ACC112 (cell line): ENCODE data around the gene COL19A1.

ENCODE experiments used
- H2AFZ ChIP-seq: fragments of 200-600 bp; sonication (generic); one replicate; pipeline ENCODE4 v1.6.0; 2017; ENCODE audit warnings: antibody characterized with exemption, low read length; ENCODE audit not compliant: unreplicated experiment
- H3K27ac ChIP-seq: fragments of 200-600 bp; sonication (generic); 2 replicates; pipeline ENCODE4 v1.5.1; 2014; ENCODE audit warnings: low read depth, mild to moderate bottlenecking, antibody characterized with exemption, low read length, moderate library complexity
- H3K27me3 ChIP-seq: fragments of 200-600 bp; sonication (generic); 2 replicates; pipeline ENCODE4 v1.6.1; 2014; ENCODE audit warnings: mild to moderate bottlenecking, antibody characterized with exemption, low read length, moderate library complexity, mixed read lengths; ENCODE audit not compliant: insufficient read depth
- H3K36me3 ChIP-seq: fragments of 200-600 bp; sonication (generic); 2 replicates; pipeline ENCODE4 v1.6.1; 2016; ENCODE audit warnings: mild to moderate bottlenecking, antibody characterized with exemption, low read length, moderate library complexity, mixed read lengths; ENCODE audit not compliant: insufficient read depth
- H3K4me1 ChIP-seq: fragments of 200-600 bp; sonication (generic); one replicate; pipeline ENCODE4 v1.6.1; 2016; ENCODE audit warnings: low read length, mixed read lengths; ENCODE audit not compliant: insufficient read depth, unreplicated experiment, control insufficient read depth
- H3K4me3 ChIP-seq: fragments of 200-600 bp; sonication (generic); 2 replicates; pipeline ENCODE4 v1.5.1; 2014; ENCODE audit warnings: mild to moderate bottlenecking, low read depth, low read length
- H3K79me2 ChIP-seq: fragments of 200-600 bp; sonication (generic); one replicate; pipeline ENCODE4 v1.6.0; 2016; ENCODE audit warnings: low read length; ENCODE audit not compliant: control insufficient read depth, unreplicated experiment, insufficient read depth

The COL19A1 gene

DNA sequence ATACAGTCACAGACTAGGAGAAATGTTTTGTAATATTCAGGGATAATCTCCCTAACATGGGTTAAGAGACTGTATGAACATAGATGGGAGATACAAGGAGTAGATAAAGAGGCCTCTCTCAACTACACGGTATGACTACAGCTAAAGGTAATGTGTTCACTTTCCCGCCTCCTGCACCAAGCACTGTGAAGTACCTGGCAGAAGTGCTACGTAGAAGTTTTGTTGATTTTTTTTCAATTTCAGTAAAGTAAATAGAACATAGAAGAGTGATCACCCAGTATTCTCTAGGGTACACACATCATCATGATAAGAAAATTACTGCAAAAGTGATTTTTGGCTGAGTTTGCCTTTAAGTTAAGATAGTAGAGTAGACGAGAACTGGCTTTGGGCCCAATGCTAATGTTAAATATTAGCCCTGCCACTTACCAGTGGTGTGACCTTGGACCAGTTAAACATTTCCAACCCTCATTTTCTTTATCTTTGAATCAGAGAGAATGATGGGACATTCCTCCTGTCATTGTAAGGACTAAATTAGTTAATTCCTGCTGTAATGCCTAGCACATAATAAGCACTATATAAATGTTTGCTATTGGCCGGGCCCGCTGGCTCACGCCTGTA, 253.0 kb downstream of the COL19A1 start:
- no peak overlapping the region for H2AFZ ChIP-seq

DNA sequence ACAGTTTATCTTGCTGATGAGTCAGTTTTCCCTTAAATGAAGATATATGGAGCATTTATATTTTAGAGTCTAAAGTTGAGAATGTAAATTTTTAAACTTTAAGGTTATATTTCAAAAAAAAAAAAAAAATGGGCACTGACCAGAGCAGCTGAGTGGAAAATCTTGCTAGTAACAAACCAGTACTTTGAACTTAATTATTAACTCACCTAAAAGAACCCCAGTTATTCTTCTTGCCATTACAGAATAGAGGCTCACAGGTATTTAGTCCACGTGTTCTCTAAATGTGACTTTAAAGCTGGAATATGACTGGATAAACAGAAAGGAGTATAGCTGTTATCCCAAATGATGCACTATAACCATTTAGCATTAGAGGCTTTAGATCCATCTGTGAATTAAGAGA, 258.1 kb downstream of the COL19A1 start:
- H3K27ac ChIP-seq: peak overlapping the region; percentile 48
- 0 out of 2 replicates have a peak, but pooled peaks cover 7% of the 10 kb centered on the region for H3K27me3 ChIP-seq
- no peak overlapping the region; the same call in 1 of the 2 replicates for H3K4me3 ChIP-seq

More for the DNA sequence above, 253.0 kb downstream of the COL19A1 start:
- Histone ChIP-seq H3K4me3 (no peak overlapping the region), H3K79me2 (no peaks in the 10 kb centered on the region), H3K27me3 (peaks cover 25% of the 10 kb centered on the region), H3K27ac (no peak overlapping the region), H3K4me1 (peaks cover 1% of the 10 kb centered on the region), H3K36me3 (no peaks in the 10 kb centered on the region)

DNA sequence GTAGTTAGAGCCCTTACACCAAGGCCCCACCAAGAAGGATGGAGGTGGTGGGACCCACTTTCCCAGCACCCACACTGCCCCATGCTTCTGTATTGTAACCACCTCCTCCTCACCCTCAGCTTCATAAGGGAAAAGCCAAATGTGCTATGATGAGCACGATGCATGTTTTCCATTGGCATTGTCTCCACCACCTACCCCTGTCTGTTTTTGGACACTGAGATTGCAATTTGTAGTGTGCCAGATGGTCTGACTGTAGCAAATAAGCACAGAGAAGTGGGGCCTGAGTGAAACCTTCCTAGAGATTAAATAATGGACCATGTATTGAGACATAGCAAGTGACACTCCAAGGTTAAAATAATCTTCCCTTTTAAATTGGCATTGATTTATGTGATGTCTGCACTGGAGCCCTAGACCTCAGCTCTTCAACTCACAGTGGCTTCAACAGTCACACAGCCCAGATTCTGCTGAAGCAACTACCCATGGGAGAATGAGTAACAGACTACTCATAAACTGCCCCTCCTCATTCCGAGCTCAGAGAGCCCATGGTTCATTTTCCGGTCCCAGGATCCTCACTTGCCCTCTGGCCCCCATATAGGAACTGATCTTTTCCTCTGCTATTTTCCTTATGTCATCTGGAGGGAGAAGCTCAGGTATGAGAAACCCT, 258.7 kb downstream of the COL19A1 start:
- Histone ChIP-seq H3K79me2 (no peaks in the 10 kb centered on the region), H3K27ac (peak overlapping the region; percentile 49), H3K4me1 (peaks cover 16% of the 10 kb centered on the region), H2AFZ (no peak overlapping the region), H3K4me3 (no peak overlapping the region; the same call in 1 of the 2 replicates), H3K27me3 (0 out of 2 replicates have a peak, but pooled peaks cover 7% of the 10 kb centered on the region), H3K36me3 (no peaks in the 10 kb centered on the region)

More for the DNA sequence above, 258.1 kb downstream of the COL19A1 start:
- Histone ChIP-seq H3K79me2 (no peaks in the 10 kb centered on the region), H3K36me3 (no peaks in the 10 kb centered on the region), H2AFZ (no peak overlapping the region), H3K4me1 (peaks cover 16% of the 10 kb centered on the region)

DNA sequence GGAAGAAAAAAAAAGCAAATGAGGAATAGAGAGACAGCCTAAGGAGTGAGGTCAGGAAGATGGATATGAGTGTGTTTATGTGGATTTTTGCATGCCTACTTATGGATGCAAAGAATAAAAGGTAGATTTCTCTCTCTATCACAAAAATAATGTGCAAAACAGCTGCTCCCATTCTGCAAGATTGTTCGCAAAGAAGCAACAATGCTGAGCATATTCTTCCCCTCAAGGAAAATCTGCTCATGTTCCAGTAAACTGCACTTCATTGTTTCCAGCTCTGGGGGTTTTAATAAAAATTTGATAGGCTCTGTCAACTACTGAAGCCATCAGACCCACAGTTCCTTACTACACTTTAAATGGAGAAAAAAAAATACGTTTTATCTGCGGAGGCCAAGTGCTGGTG, 259.2 kb downstream of the COL19A1 start:
- Histone ChIP-seq H2AFZ (no peak overlapping the region), H3K27ac (peak overlapping the region; percentile 49), H3K79me2 (no peaks in the 10 kb centered on the region), H3K27me3 (0 out of 2 replicates have a peak, but pooled peaks cover 7% of the 10 kb centered on the region), H3K36me3 (no peaks in the 10 kb centered on the region), H3K4me1 (peaks cover 16% of the 10 kb centered on the region), H3K4me3 (no peak overlapping the region)

DNA sequence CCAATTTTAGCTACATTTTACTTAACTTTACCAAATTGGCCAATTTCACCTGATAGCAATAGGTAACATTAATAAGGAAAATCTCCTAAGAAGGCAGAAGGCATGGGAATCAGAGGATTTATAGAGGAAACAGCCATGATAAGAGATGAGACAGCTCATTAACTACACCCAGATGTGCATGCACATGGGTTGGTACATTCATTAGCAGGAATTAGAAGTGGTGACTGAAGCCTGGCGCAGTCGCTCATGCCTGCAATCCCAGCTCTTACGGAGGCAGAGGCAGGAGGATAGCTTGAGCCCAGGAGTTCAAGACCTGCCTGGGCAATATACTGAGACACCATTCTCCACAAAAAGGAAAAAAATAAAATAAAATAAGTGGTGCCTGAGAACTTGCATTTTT, 263.0 kb downstream of the COL19A1 start:
- Histone ChIP-seq H3K27ac (no peak overlapping the region), H3K4me3 (no peak overlapping the region), H2AFZ (no peak overlapping the region), H3K4me1 (peaks cover 15% of the 10 kb centered on the region), H3K27me3 (no peaks in the 10 kb centered on the region), H3K36me3 (no peaks in the 10 kb centered on the region), H3K79me2 (no peaks in the 10 kb centered on the region)

DNA sequence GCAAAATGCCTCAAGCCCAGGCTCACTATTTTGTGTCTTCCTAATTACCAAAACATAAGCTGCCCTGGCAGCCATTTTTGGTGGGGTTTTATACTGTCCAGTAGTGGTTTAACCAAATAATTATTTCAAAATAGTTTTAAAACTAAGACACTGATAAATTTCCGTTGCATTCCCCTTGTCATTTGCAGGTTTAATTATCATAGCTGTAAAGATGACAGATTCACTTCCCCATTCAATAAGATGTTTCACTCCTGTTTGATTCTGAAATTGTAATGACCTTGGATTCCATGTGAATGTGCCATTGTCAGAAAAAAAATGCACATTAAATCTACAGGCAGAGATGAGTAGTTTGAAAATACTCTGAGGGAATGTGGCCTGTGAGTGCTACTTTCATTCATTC, 264.5 kb downstream of the COL19A1 start:
- no peak overlapping the region for H3K4me3 ChIP-seq
- no peaks in the 10 kb centered on the region for H3K36me3 ChIP-seq
- peaks cover under 1% of the 10 kb centered on the region for H3K4me1 ChIP-seq
- H2AFZ ChIP-seq: no peak overlapping the region
- H3K27ac ChIP-seq: no peak overlapping the region
- no peaks in the 10 kb centered on the region for H3K27me3 ChIP-seq
- H3K79me2 ChIP-seq: no peaks in the 10 kb centered on the region

DNA sequence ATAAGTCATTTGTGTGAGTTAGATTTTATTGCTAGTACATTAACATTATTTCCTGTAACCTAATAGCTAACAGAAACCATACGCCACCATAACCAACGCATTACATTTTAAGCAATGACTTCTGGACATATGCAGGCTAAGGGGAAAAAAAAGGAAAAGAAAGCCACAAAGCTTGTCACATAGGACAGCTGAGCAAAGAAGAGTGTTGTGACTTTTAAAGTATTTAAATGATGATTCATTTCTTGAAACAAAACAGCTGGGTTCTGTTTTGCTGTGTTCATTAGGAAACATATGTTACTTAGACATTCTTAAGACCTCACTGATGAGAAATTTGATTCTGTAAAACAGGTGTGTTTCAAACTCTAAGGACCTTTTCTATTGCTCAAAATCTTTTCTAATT, 265.2 kb downstream of the COL19A1 start:
- H2AFZ ChIP-seq: no peak overlapping the region
- H3K4me3 ChIP-seq: no peak overlapping the region
- no peaks in the 10 kb centered on the region for H3K27me3 ChIP-seq
- H3K27ac ChIP-seq: no peak overlapping the region
- no peaks in the 10 kb centered on the region for H3K79me2 ChIP-seq
- no peaks in the 10 kb centered on the region for H3K4me1 ChIP-seq
- H3K36me3 ChIP-seq: no peaks in the 10 kb centered on the region

GRCh38 chr6:70133246-70133645, 266.9 kb downstream of the COL19A1 start:
- no peak overlapping the region for H3K27ac ChIP-seq
- no peaks in the 10 kb centered on the region for H3K27me3 ChIP-seq
- no peaks in the 10 kb centered on the region for H3K4me1 ChIP-seq
- no peaks in the 10 kb centered on the region for H3K79me2 ChIP-seq
- no peak overlapping the region for H3K4me3 ChIP-seq
- H3K36me3 ChIP-seq: no peaks in the 10 kb centered on the region
- no peak overlapping the region for H2AFZ ChIP-seq

DNA sequence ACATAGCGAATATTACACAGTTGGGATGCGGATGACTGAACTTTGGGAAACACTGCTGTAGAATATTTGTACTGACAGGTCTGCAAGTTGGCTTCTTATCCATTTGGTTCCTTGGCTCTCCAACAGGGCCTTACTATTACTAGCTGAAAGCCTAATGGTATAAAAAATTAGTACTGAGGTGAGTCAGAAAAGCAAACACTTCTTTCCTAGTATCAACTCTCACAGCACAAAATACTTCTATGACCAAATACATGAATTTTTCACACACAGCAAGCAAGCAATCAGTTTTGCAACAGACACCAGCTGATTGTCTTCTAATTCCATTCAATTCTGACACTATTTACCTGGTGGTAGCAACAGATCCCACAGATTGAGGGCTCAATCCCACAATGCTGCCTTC, 268.2 kb downstream of the COL19A1 start:
- Histone ChIP-seq H3K79me2 (no peaks in the 10 kb centered on the region), H3K36me3 (no peaks in the 10 kb centered on the region), H3K27me3 (no peaks in the 10 kb centered on the region), H3K4me1 (no peaks in the 10 kb centered on the region), H3K27ac (no peak overlapping the region), H3K4me3 (no peak overlapping the region), H2AFZ (no peak overlapping the region)

DNA sequence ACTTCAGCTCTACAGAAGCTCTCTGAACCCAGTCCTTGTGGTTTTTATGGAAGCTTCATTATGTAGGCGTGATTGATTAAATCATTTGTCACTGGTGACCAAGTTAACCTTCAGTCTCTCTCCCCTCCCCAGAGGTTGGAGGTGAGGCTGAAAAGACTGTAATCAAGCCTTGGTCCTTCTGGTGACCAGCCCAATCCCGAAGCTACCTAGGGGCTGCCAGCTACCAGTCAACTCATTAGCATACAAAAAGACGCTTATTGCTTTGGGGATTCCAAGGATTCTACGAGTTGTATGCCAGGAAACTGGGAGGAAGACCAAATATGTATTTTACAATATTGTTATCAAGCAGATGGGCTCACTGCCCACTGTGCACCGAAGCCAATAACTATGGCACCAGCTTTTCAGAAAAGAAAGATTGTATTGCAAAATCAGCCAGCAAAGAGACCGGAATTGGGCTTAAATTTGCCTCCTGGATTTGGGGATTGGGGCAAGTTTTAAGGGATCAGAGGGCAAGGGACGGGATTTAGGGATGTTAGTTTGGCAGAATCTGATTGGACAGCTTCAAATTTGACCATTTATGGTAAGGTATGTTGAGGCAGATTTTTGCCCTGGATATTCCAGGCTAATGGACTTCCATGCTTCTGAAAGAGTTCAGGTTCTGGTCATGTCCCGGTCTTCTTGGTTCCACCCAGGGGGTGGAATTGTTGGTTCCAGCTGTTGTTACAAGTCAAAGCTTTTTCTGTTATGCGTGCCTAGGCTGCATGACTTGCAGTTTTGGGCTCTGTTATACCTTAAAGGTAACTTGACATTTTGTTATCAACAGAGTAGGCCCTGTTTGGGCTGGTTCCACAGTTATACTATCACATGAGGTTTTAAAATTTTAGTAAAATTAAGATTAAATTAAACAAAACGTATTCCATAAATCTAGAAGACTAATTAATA, 269.1 kb downstream of the COL19A1 start:
- Histone ChIP-seq H2AFZ (no peak overlapping the region), H3K79me2 (no peaks in the 10 kb centered on the region), H3K27me3 (no peaks in the 10 kb centered on the region), H3K27ac (no peak overlapping the region), H3K36me3 (no peaks in the 10 kb centered on the region), H3K4me3 (no peak overlapping the region), H3K4me1 (no peaks in the 10 kb centered on the region)
